ENCODE results near the gene IQCN.

IQCN gene

DNA sequence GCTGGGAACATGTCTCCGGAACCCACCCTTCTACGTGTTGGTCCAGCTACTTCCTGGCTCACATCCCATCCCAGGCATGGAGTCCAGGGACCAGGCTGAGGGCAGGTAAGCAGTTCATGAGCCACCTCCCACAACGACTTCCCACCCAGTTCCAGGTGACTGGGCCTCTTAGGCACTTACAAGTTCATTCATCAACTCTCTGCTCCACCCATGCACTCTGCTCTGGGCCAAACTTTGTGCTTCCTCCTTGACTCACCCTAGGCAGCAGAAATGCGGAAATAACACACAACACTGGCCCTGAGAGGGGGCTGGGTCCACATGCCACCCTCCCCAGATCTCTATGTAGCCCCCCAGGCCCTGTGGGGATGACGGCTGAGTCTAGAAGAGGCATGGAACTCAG is 20.5 kb downstream of the IQCN start:
- TF ChIP-seq, protein P1, sequence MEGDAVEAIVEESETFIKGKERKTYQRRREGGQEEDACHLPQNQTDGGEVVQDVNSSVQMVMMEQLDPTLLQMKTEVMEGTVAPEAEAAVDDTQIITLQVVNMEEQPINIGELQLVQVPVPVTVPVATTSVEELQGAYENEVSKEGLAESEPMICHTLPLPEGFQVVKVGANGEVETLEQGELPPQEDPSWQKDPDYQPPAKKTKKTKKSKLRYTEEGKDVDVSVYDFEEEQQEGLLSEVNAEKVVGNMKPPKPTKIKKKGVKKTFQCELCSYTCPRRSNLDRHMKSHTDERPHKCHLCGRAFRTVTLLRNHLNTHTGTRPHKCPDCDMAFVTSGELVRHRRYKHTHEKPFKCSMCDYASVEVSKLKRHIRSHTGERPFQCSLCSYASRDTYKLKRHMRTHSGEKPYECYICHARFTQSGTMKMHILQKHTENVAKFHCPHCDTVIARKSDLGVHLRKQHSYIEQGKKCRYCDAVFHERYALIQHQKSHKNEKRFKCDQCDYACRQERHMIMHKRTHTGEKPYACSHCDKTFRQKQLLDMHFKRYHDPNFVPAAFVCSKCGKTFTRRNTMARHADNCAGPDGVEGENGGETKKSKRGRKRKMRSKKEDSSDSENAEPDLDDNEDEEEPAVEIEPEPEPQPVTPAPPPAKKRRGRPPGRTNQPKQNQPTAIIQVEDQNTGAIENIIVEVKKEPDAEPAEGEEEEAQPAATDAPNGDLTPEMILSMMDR (IDR thresholded peaks at IDR 0.05; ENCODE audit: low read depth, low read length), result no peak
- Histone ChIP-seq H3K36me3 (no peaks in the 10 kb centered on the region), H3K27ac (no peak overlapping the region), H3K9me3 (ENCODE audit: severe bottlenecking) (no peaks in the 10 kb centered on the region), H3K27me3 (ENCODE audit: insufficient read depth, low read depth, severe bottlenecking) (no peaks in the 10 kb centered on the region), H3K4me3 (ENCODE audit: low read depth, low read length) (no peak overlapping the region)
- DNase-seq, result no peak

GRCh38 chr19:18253130-18253529 is 21.1 kb downstream of the IQCN start:
- TF ChIP-seq, protein P1 (IDR thresholded peaks at IDR 0.05; ENCODE audit: low read depth, low read length), result no peak
- DNase-seq, result no peak

DNA sequence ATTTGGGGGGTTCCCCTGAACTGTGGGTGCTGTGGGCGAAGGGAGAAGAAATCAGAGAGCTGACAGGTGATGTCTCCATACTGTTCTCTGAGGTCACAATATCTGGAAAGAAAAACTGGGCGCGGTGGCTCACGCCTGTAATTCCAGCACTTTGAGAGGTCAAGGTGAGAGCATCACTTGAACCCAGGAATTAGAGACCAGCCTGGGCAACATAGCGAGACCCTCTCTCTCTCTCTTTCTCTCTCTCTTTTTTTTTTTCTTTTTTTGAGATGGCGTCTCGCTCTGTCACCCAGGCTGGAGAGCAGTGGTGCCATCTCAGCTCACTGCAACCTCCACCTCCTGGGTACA is 21.9 kb downstream of the IQCN start:
- no peak overlapping the region for H3K4me3 ChIP-seq (ENCODE audit: low read depth, low read length)
- no peak for DNase-seq
- no peaks in the 10 kb centered on the region for H3K36me3 ChIP-seq
- TF ChIP-seq, protein P1 (IDR thresholded peaks at IDR 0.05; ENCODE audit: low read depth, low read length), result no peak
- no peaks in the 10 kb centered on the region for H3K9me3 ChIP-seq (ENCODE audit: severe bottlenecking)
- H3K27me3 ChIP-seq (ENCODE audit: insufficient read depth, low read depth, severe bottlenecking), result no peaks in the 10 kb centered on the region
- no peak overlapping the region for H3K27ac ChIP-seq

More at GRCh38 chr19:18253130-18253529, 21.1 kb downstream of the IQCN start:
- Histone ChIP-seq H3K9me3 (ENCODE audit: severe bottlenecking) (no peaks in the 10 kb centered on the region), H3K27me3 (ENCODE audit: insufficient read depth, low read depth, severe bottlenecking) (no peaks in the 10 kb centered on the region), H3K36me3 (no peaks in the 10 kb centered on the region), H3K4me3 (ENCODE audit: low read depth, low read length) (no peak overlapping the region), H3K27ac (no peak overlapping the region)

DNA sequence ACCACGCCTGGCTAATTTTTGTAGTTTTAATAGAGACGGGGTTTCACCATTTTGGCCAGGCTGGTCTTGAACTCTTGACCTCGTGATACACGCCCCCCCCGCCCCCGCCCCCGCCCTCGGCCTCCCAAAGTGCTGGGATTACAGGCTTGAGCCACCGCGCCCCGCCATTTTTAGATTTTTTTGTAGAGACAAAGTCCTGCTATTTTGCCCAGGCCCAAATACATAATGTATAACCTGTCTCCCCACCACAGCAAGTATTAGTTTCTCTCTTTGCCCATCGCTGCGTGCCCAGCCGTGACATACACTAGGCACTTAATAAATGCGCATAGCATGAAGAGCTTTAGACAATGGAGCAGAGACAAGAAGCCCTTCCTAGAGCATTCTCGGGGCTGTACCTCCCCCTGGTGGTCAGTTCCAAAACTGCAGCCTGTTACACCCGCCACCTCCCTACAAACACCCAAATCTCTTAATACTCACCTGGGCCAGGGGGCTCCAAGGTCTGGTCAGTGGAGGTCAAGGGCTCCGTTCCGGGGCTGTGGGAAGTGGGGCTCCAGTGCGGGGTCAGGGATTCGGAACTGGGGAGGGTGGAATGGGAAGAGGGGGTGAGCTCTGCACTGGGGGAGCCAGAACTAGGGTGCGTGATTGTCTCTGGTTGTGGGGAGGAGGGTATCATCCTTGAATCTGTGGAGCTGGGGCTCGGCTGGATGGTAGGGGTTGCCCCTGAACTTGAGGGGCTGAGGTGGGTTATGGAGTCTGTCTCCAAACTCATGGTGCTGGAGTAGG is 22.5 kb downstream of the IQCN start:
- peak; percentile 72 for DNase-seq
- H3K27ac ChIP-seq, result no peak overlapping the region
- H3K4me3 ChIP-seq (ENCODE audit: low read depth, low read length), result no peak overlapping the region
- H3K9me3 ChIP-seq (ENCODE audit: severe bottlenecking), result no peaks in the 10 kb centered on the region
- TF ChIP-seq, protein P1 (IDR thresholded peaks at IDR 0.05; ENCODE audit: low read depth, low read length), result peak; percentile 92
- H3K36me3 ChIP-seq, result no peaks in the 10 kb centered on the region
- H3K27me3 ChIP-seq (ENCODE audit: insufficient read depth, low read depth, severe bottlenecking), result no peaks in the 10 kb centered on the region

DNA sequence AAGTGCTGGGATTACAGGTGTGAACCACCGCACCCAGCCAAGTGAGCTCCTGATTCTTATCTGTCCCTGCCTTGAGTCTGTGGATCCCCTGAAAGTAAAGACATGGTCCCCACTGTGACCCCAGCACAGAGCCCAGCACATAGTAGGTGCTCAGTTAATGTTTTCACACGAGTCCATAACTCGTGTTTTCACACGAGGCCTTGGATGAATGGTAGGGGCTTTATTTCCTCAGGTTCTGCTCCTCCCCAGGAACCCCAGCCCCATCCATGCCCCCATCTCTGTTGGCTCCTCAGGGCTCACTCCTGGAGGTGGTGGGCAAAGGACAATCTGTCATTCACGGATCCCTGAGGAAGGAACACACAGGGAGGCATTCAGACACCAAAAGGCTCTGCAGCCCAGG is 24.4 kb downstream of the IQCN start:
- Histone ChIP-seq H3K4me3 (ENCODE audit: low read depth, low read length) (no peak overlapping the region), H3K27ac (no peak overlapping the region), H3K9me3 (ENCODE audit: severe bottlenecking) (no peaks in the 10 kb centered on the region), H3K36me3 (no peaks in the 10 kb centered on the region), H3K27me3 (ENCODE audit: insufficient read depth, low read depth, severe bottlenecking) (no peaks in the 10 kb centered on the region)
- DNase-seq, result no peak
- TF ChIP-seq, protein P1 (IDR thresholded peaks at IDR 0.05; ENCODE audit: low read depth, low read length), result no peak

- Histone ChIP-seq H3K27ac (no peak overlapping the region), H3K27me3 (ENCODE audit: insufficient read depth, low read depth, severe bottlenecking) (no peaks in the 10 kb centered on the region), H3K36me3 (no peaks in the 10 kb centered on the region), H3K4me3 (ENCODE audit: low read depth, low read length) (no peak overlapping the region), H3K9me3 (ENCODE audit: severe bottlenecking) (no peaks in the 10 kb centered on the region)
- DNase-seq, result no peak
- TF ChIP-seq, protein P1 (IDR thresholded peaks at IDR 0.05; ENCODE audit: low read depth, low read length), result no peak
These were observed 29.0 kb downstream of the IQCN start for GRCh38 chr19:18245297-18245696.

Measured in WERI-Rb-1 (cell line).